Osteoblast (primary cell): ENCODE results near the gene WWOX. TPM values are rescaled to one million over a fixed set of nuclear protein-coding genes. Genes with fewer than 3 reads are reported as not detected.

Experiments
- DNase-seq: peaks from one replicate; pipeline ENCODE4 v3.0.0; 2011; ENCODE audit warnings: low spot score, mixed read lengths; ENCODE audit not compliant: insufficient read length; ENCODE audit errors: missing footprints
- H2AFZ ChIP-seq: 2 replicates; pipeline ENCODE4 v1.6.0; 2011; ENCODE audit warnings: mild to moderate bottlenecking, low read length
- H3K27ac ChIP-seq: 2 replicates; pipeline ENCODE4 v1.5.1; 2011; ENCODE audit warnings: mild to moderate bottlenecking, low read depth, low read length, moderate library complexity
- H3K27me3 ChIP-seq: 2 replicates; pipeline ENCODE4 v1.6.0; 2012; ENCODE audit warnings: mild to moderate bottlenecking, control low read depth, inconsistent platforms, low read length, moderate library complexity; ENCODE audit not compliant: insufficient read depth
- H3K36me3 ChIP-seq: 2 replicates; pipeline ENCODE4 v1.5.1; 2011; ENCODE audit warnings: mild to moderate bottlenecking, low read length, control low read depth, moderate library complexity; ENCODE audit not compliant: insufficient read depth
- H3K4me1 ChIP-seq: 2 replicates; pipeline ENCODE4 v1.5.1; 2011; ENCODE audit warnings: mild to moderate bottlenecking, low read length, control low read depth, moderate library complexity; ENCODE audit not compliant: insufficient read depth
- H3K4me2 ChIP-seq: 2 replicates; pipeline ENCODE4 v1.6.0; 2011; ENCODE audit warnings: mild to moderate bottlenecking, low read length; ENCODE audit not compliant: insufficient read depth
- H3K4me3 ChIP-seq: fragments of 200-600 bp; sonication (generic); 3 replicates; pipeline ENCODE4 v1.5.1; 2012; ENCODE audit warnings: mild to moderate bottlenecking, low read length, inconsistent platforms; ENCODE audit not compliant: insufficient read depth
- H3K79me2 ChIP-seq: 2 replicates; pipeline ENCODE4 v1.6.0; 2012; ENCODE audit warnings: mild to moderate bottlenecking, low read length, control low read depth, inconsistent platforms; ENCODE audit not compliant: insufficient read depth
- H3K9me3 ChIP-seq: 2 replicates; pipeline ENCODE4 v1.5.1; 2011; ENCODE audit warnings: low read depth, low read length, control low read depth
- H4K20me1 ChIP-seq: 2 replicates; pipeline ENCODE4 v1.6.0; 2012; ENCODE audit warnings: mild to moderate bottlenecking, low read length, control low read depth; ENCODE audit not compliant: insufficient read depth
- total RNA-seq: library from RNA; depleted of rRNA; stranded (reverse); fragments of >200 nt; gene quantifications from 2 replicates; pipeline ENCODE4 v1.2.3, GENCODE V29; 2012
- TF ChIP-seq, protein P1 (sequence below): IDR thresholded peaks from 2 replicates; pipeline ENCODE4 v1.5.1; 2011; ENCODE audit warnings: mild to moderate bottlenecking, low read depth, low read length, moderate library complexity; ENCODE audit errors: extremely low read depth

WWOX gene
- total RNA-seq, 1 donor = 23.9 TPM

DNA sequence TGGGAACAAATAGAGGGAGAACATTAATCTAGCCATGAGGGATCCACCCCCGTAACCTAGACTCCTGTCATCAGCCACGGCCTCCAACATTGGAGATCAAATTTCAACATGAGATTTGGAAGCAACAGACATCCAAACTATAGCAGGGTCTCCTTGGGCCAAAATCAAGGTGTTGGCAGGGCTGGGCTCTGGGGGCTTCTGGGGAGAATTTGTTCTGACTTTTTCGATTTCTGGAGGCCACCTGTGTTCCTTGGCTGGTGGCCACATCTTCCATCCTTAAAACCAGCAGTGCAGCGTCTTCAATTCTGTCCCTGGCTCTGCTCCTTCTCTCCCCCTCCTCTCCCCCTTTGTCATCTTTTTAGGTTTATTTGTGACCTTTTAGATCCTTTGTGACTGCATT is 546.2 kb downstream of the WWOX start:
- Histone ChIP-seq H3K4me2 (no peak overlapping the region), H3K27me3 (no peaks in the 10 kb centered on the region), H4K20me1 (no peaks in the 10 kb centered on the region), H3K36me3 (no peaks in the 10 kb centered on the region), H2AFZ (no peak overlapping the region), H3K9me3 (no peaks in the 10 kb centered on the region), H3K79me2 (no peaks in the 10 kb centered on the region), H3K27ac (no peak overlapping the region), H3K4me1 (no peaks in the 10 kb centered on the region), H3K4me3 (no peak overlapping the region)
- DNase-seq = no peak
- TF ChIP-seq, protein P1, sequence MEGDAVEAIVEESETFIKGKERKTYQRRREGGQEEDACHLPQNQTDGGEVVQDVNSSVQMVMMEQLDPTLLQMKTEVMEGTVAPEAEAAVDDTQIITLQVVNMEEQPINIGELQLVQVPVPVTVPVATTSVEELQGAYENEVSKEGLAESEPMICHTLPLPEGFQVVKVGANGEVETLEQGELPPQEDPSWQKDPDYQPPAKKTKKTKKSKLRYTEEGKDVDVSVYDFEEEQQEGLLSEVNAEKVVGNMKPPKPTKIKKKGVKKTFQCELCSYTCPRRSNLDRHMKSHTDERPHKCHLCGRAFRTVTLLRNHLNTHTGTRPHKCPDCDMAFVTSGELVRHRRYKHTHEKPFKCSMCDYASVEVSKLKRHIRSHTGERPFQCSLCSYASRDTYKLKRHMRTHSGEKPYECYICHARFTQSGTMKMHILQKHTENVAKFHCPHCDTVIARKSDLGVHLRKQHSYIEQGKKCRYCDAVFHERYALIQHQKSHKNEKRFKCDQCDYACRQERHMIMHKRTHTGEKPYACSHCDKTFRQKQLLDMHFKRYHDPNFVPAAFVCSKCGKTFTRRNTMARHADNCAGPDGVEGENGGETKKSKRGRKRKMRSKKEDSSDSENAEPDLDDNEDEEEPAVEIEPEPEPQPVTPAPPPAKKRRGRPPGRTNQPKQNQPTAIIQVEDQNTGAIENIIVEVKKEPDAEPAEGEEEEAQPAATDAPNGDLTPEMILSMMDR = no peak

DNA sequence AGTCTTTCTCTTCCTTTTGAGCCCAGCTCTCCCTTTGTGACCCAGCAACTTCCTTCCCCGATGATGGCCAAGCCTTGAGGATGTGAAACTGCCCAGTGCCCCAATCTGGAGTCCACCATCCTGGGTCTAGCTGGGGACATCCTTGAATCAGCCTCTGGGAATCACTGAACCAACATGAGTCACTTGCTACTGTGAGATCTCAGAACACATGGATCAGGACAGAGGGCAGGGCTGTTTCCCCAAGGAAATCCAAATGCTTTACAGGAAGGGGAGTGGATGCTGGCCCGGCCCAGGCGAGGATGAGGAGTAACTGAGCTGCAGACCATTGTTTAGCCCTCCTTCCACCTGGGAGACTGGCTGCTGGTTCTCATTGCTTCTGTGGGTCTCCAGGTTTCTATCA is 547.6 kb downstream of the WWOX start:
- TF ChIP-seq, protein P1 = no peak
- Histone ChIP-seq H3K27me3 (no peaks in the 10 kb centered on the region), H4K20me1 (no peaks in the 10 kb centered on the region), H3K4me3 (no peak overlapping the region), H3K4me1 (no peaks in the 10 kb centered on the region), H2AFZ (no peak overlapping the region), H3K36me3 (no peaks in the 10 kb centered on the region), H3K4me2 (no peak overlapping the region), H3K27ac (no peak overlapping the region), H3K79me2 (no peaks in the 10 kb centered on the region), H3K9me3 (no peaks in the 10 kb centered on the region)
- DNase-seq = no peak

DNA sequence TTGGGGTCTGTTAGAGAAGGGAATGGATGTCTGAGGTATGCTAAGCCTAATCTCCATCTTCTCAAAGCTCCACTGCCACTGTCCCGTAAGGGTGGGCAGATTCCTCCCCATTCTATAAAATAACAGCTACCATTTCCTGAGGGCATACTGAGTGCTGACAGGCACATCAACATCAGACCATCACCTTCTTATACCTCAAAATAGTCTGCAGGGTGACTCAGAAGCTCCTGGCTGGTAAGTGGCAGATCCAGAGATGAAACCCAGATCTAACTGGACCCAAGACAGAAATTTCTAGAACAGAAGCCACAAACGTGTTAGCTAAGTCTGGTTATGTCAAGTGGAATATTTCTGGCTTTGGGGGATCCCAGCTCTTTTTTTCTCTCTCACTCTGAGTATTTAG is 548.0 kb downstream of the WWOX start:
- H3K27me3 ChIP-seq = no peaks in the 10 kb centered on the region
- no peaks in the 10 kb centered on the region for H3K79me2 ChIP-seq
- no peak overlapping the region for H3K4me3 ChIP-seq
- TF ChIP-seq, protein P1 = no peak
- H3K27ac ChIP-seq = no peak overlapping the region
- no peak for DNase-seq
- H3K9me3 ChIP-seq = no peaks in the 10 kb centered on the region
- no peaks in the 10 kb centered on the region for H3K36me3 ChIP-seq
- H4K20me1 ChIP-seq = no peaks in the 10 kb centered on the region
- no peak overlapping the region for H3K4me2 ChIP-seq
- H3K4me1 ChIP-seq = no peaks in the 10 kb centered on the region
- no peak overlapping the region for H2AFZ ChIP-seq

DNA sequence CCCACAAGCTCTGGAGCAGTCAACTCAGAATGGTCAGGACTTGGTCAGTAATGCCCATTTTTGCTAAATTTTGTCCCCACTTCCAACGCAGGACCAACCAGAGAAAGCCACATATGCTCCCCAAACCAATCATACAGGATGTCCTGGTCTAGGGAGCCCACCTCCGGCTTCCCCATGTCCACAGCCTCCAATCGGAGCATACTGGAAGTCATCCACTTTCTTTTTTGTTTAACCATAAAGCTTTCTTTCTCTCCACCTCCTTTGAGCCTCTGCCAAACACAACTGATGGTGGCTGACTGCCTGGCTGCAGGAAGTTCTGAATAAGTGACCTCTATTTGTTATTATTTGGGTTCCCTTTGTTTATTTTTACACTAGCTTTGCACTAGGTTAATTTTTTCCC is 549.1 kb downstream of the WWOX start:
- Histone ChIP-seq H3K27ac (no peak overlapping the region), H3K27me3 (no peaks in the 10 kb centered on the region), H4K20me1 (no peaks in the 10 kb centered on the region), H3K4me3 (peak overlapping the region; percentile 25), H3K79me2 (no peaks in the 10 kb centered on the region), H3K36me3 (no peaks in the 10 kb centered on the region), H2AFZ (peak overlapping the region; percentile 61), H3K9me3 (no peaks in the 10 kb centered on the region), H3K4me1 (no peaks in the 10 kb centered on the region), H3K4me2 (peak overlapping the region; percentile 34)
- TF ChIP-seq, protein P1 = no peak
- peak; percentile 78 for DNase-seq
